HG03159 (cell line): Measurements from ENCODE around the gene MTG1.

Experiments used
- ATAC-seq: cut with Tn5 transposase; IDR thresholded peaks from one replicate; pipeline ENCODE4 v1.9.1; 2021; ENCODE audit warnings: mild to moderate bottlenecking, moderate library complexity; ENCODE audit not compliant: unreplicated experiment

The MTG1 gene

DNA sequence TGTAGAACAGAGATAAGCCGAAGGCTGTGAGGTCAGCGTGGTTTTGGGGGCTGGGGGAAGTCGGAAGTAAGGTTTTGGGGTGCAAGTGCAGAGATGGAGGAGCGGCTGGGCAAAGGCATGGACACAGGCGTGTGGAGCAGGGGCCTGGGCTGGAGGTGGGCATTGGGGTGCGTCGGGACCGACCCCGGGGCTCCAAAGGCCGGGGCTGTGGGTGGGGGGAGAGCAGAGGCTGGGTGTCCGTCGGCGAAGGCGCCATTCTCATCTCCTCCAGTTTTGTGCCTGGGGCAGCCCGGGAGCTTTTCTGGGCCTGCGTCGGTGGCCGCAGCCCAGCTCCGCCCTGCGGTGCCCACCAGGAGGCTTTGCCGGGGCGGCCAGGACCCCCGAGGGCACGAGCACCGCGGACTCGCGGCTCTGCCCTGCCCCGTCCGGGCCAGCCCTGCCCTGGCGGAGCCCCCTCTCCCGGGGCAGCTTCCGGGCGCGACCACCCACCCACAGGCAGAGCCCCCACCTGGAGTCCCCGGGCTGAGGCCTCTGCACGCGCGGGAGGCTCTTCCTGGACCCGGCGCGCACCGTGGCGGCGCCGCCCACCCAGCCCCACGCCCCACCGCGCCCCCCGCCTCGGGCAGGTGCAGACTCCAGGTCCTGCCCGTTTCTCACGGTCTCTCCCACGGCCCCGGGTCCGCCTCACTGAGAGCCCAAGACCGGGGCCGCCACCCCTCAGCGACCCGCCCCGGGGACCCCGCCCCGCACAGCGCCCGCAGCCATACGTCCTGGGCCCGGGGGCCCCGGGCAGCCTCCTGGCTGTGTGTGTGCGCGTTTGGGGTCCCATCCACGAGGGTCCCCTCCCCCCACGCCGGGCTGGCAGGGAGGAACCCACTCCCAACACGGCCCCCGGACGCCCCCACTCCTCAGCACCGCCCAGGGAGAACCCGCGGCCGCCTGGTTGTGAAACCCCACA, 52.1 kb downstream of the MTG1 start:
- ATAC-seq, result no peak

DNA sequence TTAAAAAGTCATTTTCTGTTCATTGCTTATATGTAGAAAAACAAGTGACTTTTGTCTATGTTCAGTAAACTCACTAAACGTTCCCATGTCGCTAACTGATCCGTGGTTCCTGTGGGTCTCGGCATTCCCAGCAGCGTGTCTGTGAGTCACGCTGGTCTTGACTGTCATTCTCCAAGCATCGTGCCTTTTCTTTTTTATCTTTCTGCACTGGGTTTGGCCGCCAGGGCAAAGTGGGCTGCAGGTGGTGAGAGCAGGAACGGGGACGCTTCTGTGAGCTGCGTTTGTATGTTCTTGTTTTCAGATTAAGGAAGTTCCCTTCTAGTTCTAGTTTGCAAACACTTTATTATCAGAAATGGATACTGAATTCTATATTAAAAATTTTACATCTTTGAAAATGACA, 53.0 kb downstream of the MTG1 start:
- ATAC-seq, result no peak

DNA sequence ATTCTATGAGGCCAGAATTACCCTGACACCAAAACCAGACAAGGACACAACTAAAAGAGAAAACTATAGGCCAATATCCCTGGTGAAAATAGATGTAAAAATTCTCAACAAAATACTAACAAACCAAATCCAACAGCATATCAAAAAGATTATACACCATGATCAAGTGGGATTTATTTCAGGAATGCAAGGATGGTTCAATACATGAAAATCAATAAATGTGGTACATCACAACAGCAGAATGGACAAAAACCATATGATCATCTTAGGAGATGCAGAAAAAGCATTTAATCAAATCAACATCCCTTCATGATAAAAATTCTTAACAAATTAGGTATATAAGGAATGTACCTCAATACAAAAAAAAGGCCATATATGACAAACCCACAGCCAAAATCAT, 54.2 kb downstream of the MTG1 start:
- ATAC-seq, result no peak

DNA sequence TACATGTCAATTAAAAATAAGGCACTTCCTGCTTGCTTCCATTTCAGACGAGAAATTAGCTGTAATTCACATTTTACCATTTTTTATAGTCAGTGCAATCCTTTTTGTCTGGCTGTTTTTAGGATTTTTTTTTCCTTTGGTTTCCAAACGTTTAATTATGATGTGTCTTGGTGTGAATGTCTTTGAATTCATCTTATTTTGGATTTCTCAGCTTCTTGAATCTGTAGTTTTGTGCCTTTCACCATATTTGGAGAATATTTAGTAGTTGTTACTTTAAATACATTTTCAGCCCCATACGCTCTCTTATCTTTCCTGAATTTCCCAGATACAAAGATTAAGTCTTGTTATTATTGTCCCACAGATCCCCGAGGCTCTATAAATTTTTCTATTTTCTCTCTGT, 57.4 kb downstream of the MTG1 start:
- no peak for ATAC-seq

DNA sequence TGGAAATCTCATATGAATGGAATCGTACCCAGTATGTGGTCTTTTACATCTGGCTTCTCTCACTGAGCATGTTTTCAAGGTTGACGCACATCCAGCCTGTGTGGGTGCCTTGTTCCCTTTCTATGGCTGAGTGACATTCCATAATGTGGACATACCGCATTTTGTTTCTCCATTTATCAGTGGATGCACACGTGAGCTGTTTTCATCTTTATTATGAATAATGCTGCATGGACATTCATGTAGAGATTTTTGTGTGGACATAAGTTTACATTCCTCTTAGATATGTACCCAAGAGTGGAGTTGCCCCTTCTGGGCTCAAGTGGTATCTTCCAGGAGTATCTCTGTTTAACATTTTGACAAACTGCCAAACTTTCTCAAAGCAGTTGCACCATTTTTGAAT, 58.5 kb downstream of the MTG1 start:
- no peak for ATAC-seq

DNA sequence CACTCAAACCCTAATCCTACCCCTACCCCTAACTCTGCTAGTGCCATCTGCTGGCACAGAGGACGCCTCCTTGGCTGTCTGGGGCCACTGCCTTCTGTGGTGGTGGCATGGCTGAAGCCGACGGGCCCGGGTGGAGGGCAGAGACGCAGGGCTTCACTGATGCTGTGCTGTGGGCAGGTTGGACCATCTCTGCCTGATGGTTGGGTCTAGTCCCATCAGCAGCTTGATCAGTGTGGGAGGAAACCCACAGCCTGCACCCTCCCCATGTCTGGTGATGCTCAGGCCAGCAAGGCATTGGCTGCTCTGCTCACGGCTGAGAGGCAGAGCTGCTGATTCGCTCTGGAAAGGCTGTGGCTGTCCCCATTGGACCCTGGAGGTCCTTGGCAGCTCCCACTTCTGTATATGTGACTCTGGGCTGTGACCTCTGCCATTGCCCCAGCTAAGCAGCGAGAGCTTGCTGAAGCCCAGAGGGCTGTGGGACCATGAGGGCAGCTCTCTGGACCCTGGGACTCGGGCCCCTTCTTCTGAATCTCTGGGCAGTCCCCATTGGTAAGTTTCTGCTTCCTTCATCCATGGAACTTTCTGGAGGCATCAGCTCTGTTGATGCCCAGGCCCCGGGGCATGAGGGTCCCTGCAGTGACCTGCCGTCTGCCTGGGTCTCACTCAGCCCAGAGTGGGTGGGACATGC, 59.7 kb downstream of the MTG1 start, which contains the start of gene SCART1:
SCART1 (plus strand) TSS at position 430 of the 688 bp plus-strand sequence; CDS start at position 483, 53 bp downstream.
- ATAC-seq, result no peak

DNA sequence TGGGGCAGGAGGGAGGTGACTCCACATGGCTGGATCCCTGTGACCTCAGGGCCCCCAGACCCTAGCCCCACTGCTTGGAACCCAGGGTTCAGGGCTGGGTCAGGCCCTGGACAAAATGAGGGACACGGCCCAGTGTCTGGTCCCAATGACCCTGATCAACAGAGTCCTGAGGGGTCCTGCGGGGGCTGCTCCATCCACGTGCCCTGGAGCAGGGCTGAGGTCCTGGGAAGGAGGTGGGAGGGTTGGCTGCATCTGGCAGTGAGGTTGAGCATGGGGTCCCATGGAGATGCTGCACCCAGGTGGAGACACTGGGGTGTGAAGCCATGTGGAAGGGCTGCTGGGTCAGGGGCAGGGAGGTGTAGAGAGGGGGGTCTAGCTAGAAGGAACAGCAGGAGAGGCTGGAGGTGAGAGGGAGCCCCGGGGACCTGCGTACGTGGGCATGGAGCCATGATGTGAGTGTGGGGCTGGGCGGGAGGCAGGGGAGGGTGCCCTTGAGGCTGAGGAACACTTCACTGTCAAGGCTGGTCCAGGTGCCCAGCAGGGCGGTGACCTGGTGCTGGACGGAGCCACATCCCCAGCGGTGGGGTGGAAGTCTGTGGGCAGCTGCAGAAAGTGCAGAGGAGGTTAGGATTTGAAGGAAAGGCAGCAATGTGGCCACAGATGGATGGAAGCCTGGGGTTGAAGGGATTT, 60.4 kb downstream of the MTG1 start:
- ATAC-seq, result no peak

DNA sequence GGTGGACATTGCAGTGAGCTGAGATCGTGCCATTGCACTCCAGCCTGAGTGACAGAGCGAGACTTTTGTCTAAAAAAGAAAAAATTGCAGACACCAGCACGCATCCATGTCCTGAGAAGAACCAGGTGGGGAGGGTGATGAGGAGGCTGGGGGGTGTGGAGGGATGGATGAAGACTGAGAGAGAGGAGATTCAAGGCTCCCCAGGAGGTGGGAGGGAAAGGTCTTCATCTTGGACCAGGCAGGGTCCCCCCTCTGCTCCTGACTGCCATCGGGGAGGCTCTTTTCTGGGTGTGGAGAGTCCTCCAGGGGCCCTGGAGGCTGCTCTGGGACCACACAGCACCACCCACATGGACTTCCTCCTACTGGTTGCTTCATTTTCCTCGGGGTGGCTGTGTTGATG, 61.2 kb downstream of the MTG1 start:
- no peak for ATAC-seq

DNA sequence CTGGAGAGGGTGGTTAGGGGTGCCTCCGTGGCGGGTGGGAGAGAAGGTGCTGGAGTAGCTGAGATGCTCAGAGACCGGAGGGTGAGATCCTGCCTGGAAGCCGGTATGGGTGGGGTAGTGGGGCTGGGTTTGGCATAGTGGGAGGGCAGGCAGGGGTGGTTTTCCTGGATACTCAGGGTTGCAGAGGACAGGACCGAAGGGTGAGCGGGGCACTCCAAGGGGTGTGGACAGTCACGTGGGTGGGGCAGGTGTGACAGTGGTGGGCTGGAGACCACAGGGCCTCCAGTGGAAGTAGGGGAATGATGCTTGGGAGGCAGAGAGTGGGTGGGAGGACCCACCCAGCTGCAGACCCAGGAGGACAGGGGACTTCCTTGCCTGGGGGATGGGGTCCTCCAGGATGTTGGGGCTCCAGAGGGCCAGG, 61.7 kb downstream of the MTG1 start:
- no peak for ATAC-seq

DNA sequence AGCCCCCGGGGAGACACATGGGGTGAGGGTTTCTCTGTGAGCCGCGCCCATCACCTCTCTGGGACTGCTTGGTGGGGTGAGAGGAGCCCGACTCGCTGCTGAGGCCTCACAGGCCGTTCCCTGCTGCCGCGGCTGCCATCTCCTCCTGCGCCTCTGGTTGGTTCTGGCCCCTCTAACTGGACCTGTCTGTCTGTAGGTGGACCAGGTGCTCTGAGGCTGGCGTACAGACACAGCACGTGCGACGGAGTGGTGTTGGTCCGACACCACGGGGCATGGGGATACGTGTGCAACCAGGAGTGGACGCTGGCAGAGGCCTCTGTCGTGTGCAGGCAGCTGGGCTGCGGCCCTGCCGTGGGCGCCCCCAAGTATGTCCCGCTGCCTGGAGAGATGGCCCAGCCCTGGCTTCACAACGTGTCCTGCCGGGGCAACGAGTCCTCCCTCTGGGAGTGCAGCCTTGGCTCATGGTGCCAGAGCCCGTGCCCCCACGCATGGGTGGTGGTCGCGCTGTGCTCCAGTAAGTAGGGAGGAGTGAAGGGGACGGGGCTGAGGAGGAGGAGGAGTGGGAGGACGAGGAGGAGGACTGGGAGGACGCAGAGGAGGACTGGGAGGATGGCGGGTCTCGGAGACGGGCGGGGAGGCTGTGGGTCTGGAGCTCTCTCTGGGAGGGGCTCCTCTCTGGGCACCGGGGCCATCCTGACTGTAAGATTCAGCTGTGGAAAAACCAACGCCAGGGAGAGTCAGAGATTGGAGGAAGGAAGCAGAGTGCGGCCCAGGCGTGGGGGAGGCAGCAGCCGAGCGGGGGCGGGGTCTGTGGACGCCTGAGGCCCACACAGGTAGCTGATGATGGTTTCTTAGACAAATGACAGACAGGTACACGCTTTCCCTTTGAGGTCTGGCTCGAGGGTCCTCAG, 62.3 kb downstream of the MTG1 start:
- no peak for ATAC-seq

DNA sequence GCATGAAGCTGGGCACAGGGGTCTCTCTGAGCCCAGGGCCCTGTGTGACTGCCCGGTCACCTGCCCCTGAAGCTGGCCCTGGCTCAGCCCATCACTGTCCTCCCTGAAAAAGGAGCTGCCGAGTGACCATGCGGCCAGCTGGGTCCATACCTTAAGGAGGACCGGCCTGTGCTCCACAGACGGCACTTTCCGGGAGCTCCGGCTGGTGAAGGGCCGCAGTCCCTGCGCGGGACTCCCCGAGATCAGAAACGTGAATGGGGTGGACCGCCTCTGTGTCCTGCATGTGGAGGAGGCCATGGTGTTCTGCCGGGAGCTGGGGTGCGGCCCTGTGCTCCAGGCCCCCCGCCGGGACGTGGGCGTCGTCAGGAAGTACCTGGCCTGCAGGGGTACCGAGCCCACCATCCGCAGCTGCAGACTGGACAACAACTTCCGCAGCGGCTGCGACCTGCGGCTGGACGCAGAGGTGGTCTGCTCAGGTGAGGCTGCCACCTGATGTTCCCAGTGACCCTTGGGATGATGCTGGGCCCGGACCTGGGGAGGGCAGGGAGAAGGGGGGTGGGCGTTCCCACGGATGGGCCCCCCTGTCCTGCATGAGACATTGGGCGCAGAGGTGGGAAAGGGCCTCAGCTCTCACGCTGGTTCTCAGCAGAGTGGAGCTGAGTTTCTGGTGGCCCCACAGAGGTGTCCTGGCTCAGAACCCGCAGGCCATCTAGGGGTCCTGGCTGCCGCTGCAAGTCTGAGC, 63.3 kb downstream of the MTG1 start:
- ATAC-seq, result no peak

DNA sequence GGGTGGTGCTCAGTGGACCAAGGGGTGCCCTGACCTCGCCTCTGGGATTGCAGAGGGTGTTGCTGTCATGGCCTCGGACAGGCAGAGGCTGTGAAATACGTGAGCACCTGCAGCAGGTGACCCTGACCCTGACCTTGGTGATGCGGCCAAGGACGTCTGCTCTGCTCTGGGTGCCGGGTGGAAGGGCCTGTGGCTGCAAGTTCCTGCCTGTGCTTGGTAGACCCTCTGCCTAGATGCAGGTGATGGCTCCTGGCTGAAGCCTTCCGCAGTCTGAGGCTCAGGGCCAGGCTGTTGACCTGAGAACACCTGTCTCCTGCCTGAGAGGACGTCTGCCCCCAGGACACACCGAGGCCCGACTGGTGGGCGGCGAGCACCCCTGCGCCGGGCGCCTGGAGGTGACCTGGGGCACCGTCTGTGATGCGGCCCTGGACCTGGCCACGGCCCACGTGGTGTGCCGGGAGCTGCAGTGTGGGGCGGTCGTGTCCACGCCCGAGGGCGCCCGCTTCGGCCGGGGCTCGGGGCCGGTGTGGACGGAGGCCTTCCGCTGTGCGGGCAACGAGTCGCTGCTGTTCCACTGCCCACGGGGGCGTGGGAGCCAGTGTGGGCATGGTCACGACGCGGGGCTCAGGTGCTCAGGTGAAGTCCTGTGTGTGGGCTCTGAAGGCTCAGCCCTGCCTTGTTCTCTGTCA, 64.2 kb downstream of the MTG1 start:
- ATAC-seq, result no peak

DNA sequence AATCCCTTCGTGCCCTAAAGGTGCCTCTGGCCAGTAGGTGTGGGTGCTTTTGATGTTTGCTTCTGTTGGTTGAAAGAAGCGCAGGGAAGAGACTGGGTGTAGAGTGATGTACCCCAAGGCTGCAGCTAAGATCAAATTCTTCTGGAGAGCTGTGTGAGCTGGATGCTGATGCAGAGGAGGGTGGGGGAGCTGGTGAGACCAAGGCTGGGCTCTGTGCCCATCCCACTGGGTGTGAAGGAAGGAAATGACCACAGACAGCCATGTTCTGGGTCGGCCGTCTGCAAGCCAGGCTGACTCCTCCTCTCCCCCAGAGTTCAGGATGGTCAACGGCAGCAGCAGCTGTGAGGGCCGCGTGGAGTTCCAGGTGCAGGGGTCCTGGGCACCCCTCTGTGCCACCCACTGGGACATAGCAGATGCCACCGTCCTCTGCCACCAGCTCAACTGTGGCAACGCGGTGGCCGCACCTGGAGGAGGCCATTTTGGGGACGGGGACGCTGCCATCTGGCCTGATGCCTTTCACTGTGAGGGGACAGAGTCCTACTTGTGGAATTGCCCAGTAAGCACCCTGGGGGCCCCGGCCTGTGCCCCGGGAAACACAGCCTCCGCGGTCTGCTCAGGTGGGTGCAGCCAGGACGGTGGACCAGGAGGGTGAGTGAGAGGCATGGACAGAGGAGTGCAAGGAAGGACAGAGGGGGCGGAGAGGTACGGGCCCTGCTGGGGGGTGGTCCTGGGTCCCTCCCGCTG, 64.9 kb downstream of the MTG1 start:
- ATAC-seq, result no peak

DNA sequence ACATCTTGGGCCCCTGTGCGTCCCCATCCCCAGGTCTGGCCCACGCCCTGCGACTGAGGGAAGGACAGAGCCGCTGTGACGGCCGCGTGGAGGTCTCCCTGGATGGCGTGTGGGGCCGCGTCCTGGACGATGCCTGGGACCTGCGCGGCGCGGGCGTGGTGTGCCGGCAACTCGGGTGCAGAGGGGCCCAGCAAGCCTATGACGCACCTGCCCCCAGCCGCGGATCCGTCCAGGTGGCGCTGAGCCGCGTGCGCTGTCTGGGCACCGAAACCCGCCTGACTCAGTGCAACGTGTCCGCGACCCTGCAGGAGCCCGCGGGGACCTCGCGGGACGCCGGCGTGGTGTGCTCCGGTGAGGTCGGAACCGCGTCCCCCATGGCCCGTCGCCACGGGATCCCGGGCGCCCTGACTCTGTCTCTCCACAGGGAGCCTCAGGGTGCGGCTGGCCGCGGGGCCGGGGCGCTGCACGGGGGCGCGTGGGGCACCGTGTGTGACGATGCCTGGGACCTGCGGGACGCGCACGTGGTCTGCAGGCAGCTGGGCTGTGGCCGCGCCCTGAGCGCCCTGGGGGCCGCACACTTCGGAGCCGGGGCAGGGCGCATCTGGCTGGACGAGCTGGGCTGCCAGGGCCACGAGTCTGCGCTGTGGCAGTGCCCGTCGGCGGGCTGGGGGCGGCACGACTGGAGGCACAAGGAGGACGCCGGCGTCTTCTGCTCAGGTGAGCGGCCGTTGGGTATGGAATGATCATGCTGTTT, 65.7 kb downstream of the MTG1 start:
- no peak for ATAC-seq

DNA sequence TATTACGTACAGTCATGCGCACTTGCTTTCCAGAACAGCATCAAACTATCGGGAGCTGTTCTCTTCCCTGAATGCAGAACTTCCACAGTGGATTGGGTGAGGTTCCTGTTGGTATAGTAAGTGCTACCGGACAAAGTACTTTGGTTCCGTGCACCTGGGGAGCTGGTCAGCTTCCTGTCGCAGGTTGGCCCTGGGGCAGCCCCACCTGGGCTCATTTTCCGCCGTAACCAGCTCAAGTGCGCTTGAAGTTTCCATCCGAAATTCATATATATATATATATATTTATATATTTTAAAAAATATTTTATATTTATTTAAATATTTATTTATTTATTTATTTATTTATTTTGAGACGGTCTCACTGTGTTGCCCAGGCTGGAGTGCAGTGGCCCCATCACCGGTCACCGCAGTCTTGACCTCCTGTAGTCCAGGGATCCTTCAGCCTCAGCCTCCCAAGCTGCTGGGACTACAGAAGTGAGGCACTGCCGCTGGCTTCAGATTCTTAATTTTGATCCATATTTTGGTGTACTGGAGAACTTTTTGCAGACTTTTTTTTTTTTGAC, 66.3 kb downstream of the MTG1 start:
- ATAC-seq, result no peak

DNA sequence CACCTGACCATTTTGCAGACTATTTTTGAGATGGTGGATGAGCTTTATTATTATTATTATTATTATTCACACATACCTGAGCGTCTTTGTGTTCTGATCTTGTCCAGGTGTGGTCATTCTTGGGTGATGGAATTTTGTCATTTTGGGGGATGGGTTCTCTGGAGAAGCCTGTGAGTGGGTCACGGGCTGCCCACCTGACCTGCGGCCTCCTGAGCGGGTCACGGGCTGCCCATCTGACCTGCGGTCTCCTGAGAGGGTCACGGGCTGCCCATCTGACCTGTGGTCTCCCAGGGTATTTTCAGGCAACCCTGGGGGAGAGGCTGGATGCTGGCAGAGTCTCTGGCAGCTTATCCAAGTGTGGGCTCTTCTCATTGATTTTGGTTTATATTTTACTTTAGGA, 67.1 kb downstream of the MTG1 start:
- ATAC-seq, result no peak

DNA sequence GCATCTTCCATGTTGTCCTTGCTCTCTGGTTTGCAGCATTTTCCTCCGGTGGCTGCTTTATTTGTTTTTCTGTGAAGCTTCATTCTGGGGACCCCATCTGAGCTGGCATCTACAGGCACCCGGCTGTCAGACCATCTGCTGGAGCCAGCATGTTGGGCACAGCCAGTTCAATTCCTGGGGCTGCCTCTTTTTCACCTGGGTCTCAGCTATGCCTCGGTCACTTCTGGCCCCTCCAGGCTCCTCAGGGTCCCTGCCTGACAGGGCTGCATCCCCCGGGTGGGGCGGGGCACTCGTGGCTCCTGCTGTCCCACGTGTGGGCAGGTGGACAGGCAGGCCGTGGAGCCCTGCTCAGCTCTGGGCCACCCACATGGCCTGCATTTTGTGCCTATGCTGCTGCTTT, 67.9 kb downstream of the MTG1 start:
- no peak for ATAC-seq
